Measurements from ENCODE around the gene ZNF536.
"Not testable (repeated sequence)": the region's sequence is repeated elsewhere in the genome, so short reads cannot be mapped to it uniquely, and the experiment has no call there.

Gene ZNF536

DNA sequence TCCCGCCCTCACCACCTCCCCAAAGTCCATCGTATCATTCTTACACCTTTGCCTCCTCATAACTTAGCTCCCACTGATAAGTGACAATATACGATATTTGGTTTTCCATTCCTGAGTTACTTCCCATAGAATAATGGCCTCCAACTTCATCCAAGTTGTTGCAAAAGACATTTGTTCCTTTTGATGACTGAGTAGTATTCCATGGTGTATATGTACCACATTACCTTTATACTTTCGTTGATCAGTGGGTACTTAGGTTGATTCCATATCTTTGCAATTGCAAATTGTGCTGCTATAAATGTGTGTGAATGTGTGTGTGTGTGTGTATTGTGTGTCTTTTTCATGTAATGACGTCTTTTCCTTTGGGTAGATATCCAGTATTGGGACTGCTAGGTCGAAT lies 109.6 kb downstream of the ZNF536 start:
- no peak for DNase-seq (ENCODE audit: low read depth)
- no peak overlapping the region for H3K4me3 ChIP-seq (ENCODE audit: low read length)
- TF ChIP-seq, protein P1, sequence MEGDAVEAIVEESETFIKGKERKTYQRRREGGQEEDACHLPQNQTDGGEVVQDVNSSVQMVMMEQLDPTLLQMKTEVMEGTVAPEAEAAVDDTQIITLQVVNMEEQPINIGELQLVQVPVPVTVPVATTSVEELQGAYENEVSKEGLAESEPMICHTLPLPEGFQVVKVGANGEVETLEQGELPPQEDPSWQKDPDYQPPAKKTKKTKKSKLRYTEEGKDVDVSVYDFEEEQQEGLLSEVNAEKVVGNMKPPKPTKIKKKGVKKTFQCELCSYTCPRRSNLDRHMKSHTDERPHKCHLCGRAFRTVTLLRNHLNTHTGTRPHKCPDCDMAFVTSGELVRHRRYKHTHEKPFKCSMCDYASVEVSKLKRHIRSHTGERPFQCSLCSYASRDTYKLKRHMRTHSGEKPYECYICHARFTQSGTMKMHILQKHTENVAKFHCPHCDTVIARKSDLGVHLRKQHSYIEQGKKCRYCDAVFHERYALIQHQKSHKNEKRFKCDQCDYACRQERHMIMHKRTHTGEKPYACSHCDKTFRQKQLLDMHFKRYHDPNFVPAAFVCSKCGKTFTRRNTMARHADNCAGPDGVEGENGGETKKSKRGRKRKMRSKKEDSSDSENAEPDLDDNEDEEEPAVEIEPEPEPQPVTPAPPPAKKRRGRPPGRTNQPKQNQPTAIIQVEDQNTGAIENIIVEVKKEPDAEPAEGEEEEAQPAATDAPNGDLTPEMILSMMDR (conservative IDR thresholded peaks at IDR 0.05; ENCODE audit: low read length) = no peak

DNA sequence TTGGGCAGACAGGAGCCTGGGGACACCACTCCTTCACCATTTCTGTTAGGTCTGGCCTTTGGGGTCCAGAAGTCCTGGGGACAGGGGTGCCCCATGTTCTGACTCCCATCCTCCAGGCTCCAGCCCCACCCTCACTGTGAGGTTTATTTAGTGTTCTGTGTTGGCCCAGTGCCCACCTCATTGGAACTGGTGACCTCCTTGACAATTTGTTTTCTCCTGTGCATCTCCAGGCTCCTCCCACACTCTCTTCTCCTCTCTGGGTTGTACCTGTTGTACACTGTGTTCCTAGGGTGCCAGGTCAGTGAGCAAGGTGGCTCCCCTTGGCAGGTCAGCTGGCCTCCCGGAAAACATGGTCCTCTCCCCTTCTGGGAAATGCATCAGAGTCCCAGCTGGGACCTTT lies 110.8 kb downstream of the ZNF536 start:
- no peak for DNase-seq (ENCODE audit: low read depth)
- TF ChIP-seq, protein P1 (conservative IDR thresholded peaks at IDR 0.05; ENCODE audit: low read length) = no peak
- H3K4me3 ChIP-seq (ENCODE audit: low read length) = no peak overlapping the region

DNA sequence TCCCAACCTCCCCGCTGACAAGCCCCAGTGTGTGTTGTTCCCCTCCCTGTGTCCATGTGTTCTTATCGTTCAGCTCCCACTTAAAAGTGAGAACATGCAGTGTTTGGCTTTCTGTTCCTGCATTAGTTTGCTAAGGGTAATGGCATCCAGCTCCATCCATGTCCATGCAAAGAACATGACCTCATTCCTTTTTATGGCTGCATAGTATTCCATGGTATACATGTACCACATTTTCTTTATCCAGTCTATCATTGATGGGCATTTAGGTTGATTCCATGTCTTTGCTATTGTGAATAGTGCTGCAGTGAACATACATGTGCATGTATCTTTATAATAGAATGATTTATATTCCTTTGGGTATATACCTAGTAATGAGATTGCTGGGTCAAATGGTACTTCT lies 114.1 kb downstream of the ZNF536 start:
- not testable (repeated sequence) for DNase-seq (ENCODE audit: low read depth); H3K4me3 ChIP-seq (ENCODE audit: low read length)

DNA sequence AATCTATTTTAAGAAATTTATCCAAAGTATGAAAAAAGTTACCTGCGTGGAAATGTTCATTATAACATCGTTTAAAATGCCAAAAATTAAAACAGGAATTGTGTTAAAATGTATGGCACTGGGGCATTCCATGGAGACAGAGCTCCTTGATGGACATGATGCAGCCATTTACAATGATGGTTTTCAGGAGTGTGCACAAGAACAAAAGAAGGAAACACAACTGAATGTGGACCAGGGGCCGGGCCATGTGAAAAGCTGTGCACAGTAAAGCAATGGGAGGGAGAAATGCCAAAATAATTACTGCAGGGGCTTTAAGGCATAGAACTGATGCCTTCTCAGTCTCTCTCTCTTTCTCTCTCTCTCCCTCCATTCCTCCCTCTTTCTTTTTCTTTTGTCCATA lies 115.0 kb downstream of the ZNF536 start:
- no peak overlapping the region for H3K4me3 ChIP-seq (ENCODE audit: low read length)
- no peak for DNase-seq (ENCODE audit: low read depth)
- TF ChIP-seq, protein P1 (conservative IDR thresholded peaks at IDR 0.05; ENCODE audit: low read length) = no peak

DNA sequence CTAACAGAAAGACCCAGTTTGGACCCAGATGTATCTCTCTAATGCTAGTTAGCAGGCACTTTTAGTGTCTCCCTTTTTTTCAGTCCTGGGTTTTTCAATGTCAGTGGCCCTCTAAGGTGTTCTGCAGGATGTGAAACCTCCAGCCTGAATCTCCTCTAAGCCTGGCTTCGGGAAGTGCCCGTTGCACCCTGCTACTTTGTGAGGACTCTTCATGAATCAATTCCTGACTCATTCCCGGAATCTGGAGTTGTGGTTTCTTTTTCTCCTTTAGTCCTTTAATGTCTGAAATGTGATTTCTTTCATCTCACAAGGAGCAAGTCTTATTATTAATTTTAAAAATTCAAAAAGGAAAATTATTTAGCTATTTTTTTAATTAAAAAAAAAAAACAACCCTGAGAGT lies 116.0 kb downstream of the ZNF536 start:
- peak; percentile 30 for DNase-seq (ENCODE audit: low read depth)
- no peak overlapping the region for H3K4me3 ChIP-seq (ENCODE audit: low read length)
- TF ChIP-seq, protein P1 (conservative IDR thresholded peaks at IDR 0.05; ENCODE audit: low read length) = no peak

DNA sequence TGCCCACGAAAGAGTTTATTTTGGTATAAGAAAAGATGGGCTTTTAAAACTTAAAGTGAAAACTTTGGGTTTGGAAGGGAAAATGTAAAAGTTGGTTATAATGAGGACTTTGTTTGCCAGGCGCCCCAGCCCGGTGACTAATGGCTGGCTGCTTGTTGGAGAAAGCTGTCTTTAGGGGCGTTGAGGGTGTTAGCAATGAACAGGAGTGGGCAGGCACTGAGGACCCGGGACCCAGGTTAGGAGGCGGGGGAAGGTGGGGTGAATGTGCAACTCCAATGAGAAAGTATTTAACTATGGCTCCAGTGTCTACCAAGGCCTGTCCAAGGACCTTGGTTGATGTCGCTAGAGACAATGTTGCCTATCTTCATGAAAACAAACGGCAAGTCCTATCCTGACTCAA lies 118.6 kb downstream of the ZNF536 start:
- TF ChIP-seq, protein P1 (conservative IDR thresholded peaks at IDR 0.05; ENCODE audit: low read length) = no peak
- DNase-seq (ENCODE audit: low read depth) = no peak
- H3K4me3 ChIP-seq (ENCODE audit: low read length) = no peak overlapping the region

DNA sequence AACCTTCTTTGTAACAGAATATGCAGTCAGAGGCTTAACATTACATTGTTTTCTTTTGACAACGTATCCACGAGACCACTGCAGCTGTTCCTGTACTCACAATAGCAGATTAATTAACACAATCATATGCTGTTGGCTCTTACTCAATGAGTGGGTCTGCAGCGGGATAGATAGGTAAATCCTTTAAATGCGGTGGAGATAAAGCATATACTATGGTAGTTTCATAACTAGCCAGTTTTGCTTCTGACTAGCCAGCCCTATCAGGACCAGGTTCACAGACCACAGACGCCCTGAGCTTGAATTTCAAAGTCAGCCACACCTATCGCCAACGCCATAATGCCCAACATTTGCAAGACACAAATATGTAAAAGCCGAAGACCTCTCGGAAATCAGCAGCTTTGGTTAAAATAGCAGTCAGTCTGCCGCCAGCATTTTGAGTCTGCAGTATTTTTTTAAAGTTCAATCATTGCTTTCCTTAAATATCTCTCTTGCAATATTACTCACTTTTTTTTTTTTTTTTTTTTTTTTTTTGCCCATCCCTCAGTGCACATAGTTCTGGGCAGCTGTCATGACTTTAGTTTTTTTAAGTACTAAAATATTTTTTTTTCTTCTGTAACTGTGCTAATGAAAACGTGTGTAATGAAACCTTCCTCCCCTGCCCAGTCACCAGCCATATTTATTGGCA lies 120.5 kb downstream of the ZNF536 start:
- TF ChIP-seq, protein P1 (conservative IDR thresholded peaks at IDR 0.05; ENCODE audit: low read length) = no peak
- H3K4me3 ChIP-seq (ENCODE audit: low read length) = no peak overlapping the region
- peak; percentile 36 for DNase-seq (ENCODE audit: low read depth)

Data from AG10803 (cell line).